Mucosa of descending colon (tissue), 3 donors: ENCODE data around the gene CSNK1G2. TPM values are rescaled to one million over a fixed set of nuclear protein-coding genes. Genes with fewer than 3 reads are reported as not detected.
A peak's percentile ranks its signal among the peaks of the same experiment; 100 is the strongest.

ENCODE experiments used
- ATAC-seq: fragments of 200-7000 bp; cut with Tn5 transposase; one replicate; pipeline ENCODE4 v1.9.1; 2020; ENCODE audit warnings: mild to moderate bottlenecking, moderate library complexity
- DNase-seq, 3 donors: peaks; one replicate each; pipeline ENCODE4 v3.0.0-alpha.2; 2020
- H3K36me3 ChIP-seq: fragments of 200-600 bp; one replicate; pipeline ENCODE4 v1.8.0; 2021; ENCODE audit warnings: low read depth, mild to moderate bottlenecking
- H3K4me1 ChIP-seq: fragments of 200-600 bp; one replicate; pipeline ENCODE4 v1.8.0; 2021; ENCODE audit warnings: low read depth, mild to moderate bottlenecking
- H3K4me3 ChIP-seq: fragments of 200-600 bp; one replicate; pipeline ENCODE4 v1.8.0; 2021; ENCODE audit warnings: mild to moderate bottlenecking
- H3K9me3 ChIP-seq: fragments of 200-600 bp; one replicate; pipeline ENCODE4 v1.8.0; 2021; ENCODE audit warnings: mild to moderate bottlenecking
- intact Hi-C, 2 donors: fragments of 100-400 bp; cut with DNase I in 1 of 2; cut with micrococcal nuclease in 1 of 2; formaldehyde crosslinking; loops; one replicate each; pipeline versions ENCODE4 v1.11.0 to v1.11.1; 2022; cut with DNase I, micrococcal nuclease
- total RNA-seq, 3 donors: library from RNA; stranded (reverse); fragmentation: NEBNext Ultra II Directional in 2 of 3; extraction: Animal tissue kit (Norgen Biotek cat#: 25700) in 2 of 3; gene quantifications; one replicate each; pipeline versions ENCODE4 v1.2.1 to v1.2.4, GENCODE V29; 2021 to 2023
- TF ChIP-seq, protein P1 (sequence below): fragments of 200-600 bp; IDR thresholded peaks from one replicate; pipeline ENCODE4 v1.8.0; 2022; ENCODE audit warnings: antibody characterized with exemption, mild to moderate bottlenecking
- donor health status: DM: no; HTN: no; CAD: no; lungs with moderate emphysema.
- donor health status: DM: no; HTN: no; CAD: no.
- donor health status: DM: no; HTN: yes; CAD: no.

Gene CSNK1G2
- total RNA-seq, 3 donors from 2014 or later, result 51.8 to 58.6 (median 56.7) TPM

DNA sequence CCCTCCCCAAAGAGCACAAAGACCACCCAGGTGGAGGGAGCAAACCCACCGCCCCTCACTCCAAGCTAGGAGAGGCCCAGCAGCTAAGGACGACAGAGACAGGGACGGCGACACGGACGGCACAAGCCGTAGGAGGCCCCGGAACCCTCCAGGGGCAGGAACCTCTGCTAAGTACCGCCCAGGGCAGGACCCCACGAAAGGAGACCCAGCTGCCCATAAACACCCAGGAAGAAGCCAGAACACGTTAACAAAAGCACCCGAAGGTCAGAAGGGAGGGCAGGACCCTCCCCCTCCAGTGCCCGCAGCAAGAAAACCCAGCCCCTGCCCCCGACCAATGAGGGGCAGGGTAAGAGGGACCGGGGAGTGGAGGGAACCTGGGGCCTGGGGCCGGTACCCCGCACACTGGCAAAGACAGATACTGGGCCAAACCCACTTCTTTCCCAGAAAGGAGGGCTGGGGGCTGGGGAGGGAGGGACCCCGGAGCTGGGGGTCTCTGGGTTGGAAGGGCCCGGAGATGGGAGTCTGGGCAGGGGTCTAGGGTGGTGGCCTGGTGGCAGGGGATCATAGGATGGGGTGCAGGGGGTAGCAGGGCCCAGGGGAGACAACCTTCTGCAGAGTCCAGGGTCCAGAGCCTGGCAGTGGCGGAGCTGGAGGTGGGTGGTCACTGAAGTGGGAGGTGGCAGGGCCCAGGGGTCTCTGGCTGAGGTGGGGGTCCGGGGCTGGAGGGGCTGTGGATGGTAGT, 72.1 kb downstream of the CSNK1G2 start:
- DNase-seq (no peak), ATAC-seq (no peak)
- Histone ChIP-seq H3K9me3 (no peaks in the 10 kb centered on the region), H3K4me1 (peaks cover 5% of the 10 kb centered on the region), H3K4me3 (no peak overlapping the region), H3K36me3 (no peaks in the 10 kb centered on the region)
- intact Hi-C loops, result no loop called here
- TF ChIP-seq, protein P1, sequence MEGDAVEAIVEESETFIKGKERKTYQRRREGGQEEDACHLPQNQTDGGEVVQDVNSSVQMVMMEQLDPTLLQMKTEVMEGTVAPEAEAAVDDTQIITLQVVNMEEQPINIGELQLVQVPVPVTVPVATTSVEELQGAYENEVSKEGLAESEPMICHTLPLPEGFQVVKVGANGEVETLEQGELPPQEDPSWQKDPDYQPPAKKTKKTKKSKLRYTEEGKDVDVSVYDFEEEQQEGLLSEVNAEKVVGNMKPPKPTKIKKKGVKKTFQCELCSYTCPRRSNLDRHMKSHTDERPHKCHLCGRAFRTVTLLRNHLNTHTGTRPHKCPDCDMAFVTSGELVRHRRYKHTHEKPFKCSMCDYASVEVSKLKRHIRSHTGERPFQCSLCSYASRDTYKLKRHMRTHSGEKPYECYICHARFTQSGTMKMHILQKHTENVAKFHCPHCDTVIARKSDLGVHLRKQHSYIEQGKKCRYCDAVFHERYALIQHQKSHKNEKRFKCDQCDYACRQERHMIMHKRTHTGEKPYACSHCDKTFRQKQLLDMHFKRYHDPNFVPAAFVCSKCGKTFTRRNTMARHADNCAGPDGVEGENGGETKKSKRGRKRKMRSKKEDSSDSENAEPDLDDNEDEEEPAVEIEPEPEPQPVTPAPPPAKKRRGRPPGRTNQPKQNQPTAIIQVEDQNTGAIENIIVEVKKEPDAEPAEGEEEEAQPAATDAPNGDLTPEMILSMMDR, result no peak

DNA sequence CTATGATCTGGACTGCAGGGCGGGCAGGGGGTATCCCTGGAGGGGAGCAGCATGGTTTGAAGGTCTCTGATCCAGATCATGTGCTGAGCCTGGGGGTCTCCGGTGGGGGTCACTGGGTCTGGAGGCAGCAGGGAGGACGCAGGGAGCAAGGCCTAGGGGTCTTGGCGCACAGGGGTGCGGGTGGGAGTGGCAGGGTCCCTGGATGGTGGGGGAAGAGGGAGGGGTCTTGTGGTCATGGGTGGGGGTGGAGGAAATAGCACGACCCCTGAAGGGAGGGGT, 72.7 kb downstream of the CSNK1G2 start:
- ATAC-seq (no peak), DNase-seq (no peak)
- no peaks in the 10 kb centered on the region for H3K36me3 ChIP-seq
- H3K4me1 ChIP-seq, result peaks cover 5% of the 10 kb centered on the region
- TF ChIP-seq, protein P1, result no peak
- intact Hi-C loops, result no loop called here
- no peak overlapping the region for H3K4me3 ChIP-seq
- H3K9me3 ChIP-seq, result no peaks in the 10 kb centered on the region

DNA sequence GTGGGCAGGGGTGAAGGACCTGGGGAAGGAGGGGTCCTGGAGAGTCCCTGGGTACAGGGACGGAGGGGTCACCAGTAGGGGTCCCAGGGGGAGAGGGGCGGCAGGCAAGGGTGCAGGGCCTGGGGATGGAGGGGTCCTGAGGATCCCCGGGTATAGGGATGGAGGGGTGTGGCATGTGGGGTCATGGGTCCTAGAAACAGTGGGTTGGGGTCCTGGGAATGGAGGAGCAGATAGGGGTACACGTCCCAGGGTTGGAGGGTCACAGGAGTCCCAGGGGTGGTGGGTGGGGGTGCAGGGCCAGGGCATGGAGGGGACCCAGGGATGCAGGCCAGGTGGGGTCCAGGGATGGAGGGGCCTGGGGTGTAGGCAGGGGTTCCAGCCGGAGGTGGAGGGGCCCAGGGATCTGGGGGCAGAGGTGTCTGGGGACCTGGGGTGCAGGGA, 73.2 kb downstream of the CSNK1G2 start:
- H3K4me3 ChIP-seq, result no peak overlapping the region
- ATAC-seq (no peak), DNase-seq (no peak)
- no peaks in the 10 kb centered on the region for H3K36me3 ChIP-seq
- TF ChIP-seq, protein P1, result no peak
- H3K4me1 ChIP-seq, result peaks cover 5% of the 10 kb centered on the region
- no peaks in the 10 kb centered on the region for H3K9me3 ChIP-seq
- intact Hi-C loops, result no loop called here

DNA sequence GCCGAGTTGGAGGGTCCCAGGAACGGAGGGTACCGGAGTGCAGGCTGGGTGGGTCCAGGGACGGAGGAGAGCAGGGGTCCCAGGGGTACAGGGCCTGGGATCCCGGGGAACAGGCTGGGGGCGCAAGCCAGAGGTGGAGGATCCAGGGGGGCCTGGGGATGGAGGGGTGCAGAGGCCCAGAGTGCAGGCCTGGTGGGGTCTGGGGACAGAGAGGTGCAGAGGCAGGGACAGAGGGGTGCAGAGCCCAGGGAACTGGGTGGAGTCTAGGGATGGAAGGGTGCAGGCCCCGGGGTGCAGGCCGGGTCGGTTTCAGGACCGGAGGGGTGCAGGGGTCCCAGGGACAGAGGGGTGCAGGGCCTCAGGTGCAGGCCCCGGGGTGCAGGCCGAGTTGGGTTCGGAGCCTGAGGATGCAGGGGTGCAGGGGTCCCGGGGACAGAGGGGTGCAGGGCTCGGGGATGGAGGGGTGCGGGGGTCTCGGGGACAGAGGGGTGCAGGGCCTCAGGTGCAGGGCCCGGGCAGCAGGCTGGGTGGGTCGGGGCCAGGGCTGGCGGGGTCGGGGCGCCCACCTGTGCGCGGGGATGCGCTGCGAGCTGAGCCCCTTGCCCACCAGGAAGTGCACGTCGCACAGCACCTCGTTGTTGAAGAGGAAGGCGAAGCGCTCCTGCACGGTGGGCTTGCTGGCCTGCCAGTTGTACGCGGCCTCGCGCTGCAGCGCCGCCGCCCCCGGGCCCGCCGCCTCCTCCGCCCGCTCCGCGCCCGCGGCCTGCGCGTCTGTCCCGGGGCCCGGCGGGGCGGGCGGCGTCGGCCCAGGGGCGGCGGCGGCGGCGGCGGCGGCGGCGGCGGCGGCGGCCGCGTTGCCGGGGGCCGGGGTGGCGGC, 74.0 kb downstream of the CSNK1G2 start:
- Histone ChIP-seq H3K4me1 (peaks cover 5% of the 10 kb centered on the region), H3K4me3 (peak overlapping the region; percentile 42), H3K9me3 (no peaks in the 10 kb centered on the region), H3K36me3 (no peaks in the 10 kb centered on the region)
- ATAC-seq, result peak; percentile 21
- peak; percentile 22 to 68 (median 58) for DNase-seq
- intact Hi-C loops, result loop anchor here in 1 of 2 donors (5.0 kb wide), 1 partner anchor 52 kb away; no protein-coding TSS in a partner anchor
- TF ChIP-seq, protein P1, result no peak

DNA sequence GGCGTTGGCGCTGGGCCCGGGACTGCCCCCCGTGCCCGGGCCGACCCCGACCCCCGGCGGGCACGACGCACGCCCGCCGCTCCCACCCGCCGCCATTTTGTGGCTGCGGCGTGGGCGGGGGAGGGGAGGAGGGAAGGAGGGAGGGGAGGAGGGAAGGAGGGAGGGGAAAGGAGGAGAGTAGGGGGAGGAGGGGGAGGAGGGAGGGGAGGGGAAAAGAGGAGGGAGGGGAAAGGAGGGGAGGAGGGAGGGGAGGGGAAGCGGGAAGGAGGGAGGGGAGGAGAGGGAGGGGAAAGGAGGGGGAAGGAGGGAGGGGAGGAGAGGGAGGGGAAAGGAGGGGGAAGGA, 74.6 kb downstream of the CSNK1G2 start, which contains the start of gene BTBD2:
TSS of gene BTBD2 (minus strand) at position 107 of the 343 bp plus-strand sequence. CDS start at position 96, 11 bp downstream.
- peak in 2 of 3 donors; percentile 66 to 76 for DNase-seq
- intact Hi-C loops, result loop anchor here in 1 of 2 donors (5.0 kb wide), 1 partner anchor 52 kb away; no protein-coding TSS in a partner anchor
- TF ChIP-seq, protein P1, result no peak
- peak; percentile 47 for ATAC-seq
- Histone ChIP-seq H3K36me3 (no peaks in the 10 kb centered on the region), H3K4me1 (peaks cover 5% of the 10 kb centered on the region), H3K9me3 (no peaks in the 10 kb centered on the region), H3K4me3 (peak within 1 kb of the TSS; percentile 42)
